ENCODE measurements around the gene PDE4D. TPM values are rescaled to one million over a fixed set of nuclear protein-coding genes. Genes with fewer than 3 reads are reported as not detected.

Gene PDE4D
- total RNA-seq, 1 donor from 2014 or later: 34.5 TPM

DNA sequence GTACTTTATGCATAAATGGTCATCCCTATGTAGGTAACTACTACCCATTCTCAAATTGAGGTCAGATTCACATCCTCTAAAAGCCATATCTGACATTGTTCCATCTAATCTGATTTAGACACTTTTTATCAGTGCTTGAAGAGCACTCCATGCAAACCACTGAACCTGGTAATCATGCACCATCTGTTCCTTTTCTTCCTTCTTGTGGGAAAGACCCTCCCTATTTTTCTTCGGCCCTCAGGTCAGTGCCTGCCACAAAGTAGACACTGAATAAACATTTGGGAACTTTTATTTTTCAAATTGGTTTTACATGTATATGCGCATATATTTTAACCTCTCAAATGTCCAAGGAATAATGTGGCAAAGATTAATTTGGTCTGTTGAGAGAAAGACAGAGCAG, 26.0 kb upstream of the PDE4D start:
- Histone ChIP-seq H3K27ac (replicated peaks) (no peak overlapping the region), H3K27me3 (ENCODE audit: low read depth) (peaks cover 5% of the 10 kb centered on the region), H3K4me3 (no peak overlapping the region), H3K4me1 (no peaks in the 10 kb centered on the region), H3K36me3 (no peaks in the 10 kb centered on the region), H3K9me3 (replicated peaks) (no peaks in the 10 kb centered on the region)
- intact Hi-C loops (cut with micrococcal nuclease): no loop called here
- TF ChIP-seq, protein P1, sequence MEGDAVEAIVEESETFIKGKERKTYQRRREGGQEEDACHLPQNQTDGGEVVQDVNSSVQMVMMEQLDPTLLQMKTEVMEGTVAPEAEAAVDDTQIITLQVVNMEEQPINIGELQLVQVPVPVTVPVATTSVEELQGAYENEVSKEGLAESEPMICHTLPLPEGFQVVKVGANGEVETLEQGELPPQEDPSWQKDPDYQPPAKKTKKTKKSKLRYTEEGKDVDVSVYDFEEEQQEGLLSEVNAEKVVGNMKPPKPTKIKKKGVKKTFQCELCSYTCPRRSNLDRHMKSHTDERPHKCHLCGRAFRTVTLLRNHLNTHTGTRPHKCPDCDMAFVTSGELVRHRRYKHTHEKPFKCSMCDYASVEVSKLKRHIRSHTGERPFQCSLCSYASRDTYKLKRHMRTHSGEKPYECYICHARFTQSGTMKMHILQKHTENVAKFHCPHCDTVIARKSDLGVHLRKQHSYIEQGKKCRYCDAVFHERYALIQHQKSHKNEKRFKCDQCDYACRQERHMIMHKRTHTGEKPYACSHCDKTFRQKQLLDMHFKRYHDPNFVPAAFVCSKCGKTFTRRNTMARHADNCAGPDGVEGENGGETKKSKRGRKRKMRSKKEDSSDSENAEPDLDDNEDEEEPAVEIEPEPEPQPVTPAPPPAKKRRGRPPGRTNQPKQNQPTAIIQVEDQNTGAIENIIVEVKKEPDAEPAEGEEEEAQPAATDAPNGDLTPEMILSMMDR (IDR thresholded peaks at IDR 0.05; ENCODE audit: borderline replicate concordance): no peak
- DNase-seq: no peak

DNA sequence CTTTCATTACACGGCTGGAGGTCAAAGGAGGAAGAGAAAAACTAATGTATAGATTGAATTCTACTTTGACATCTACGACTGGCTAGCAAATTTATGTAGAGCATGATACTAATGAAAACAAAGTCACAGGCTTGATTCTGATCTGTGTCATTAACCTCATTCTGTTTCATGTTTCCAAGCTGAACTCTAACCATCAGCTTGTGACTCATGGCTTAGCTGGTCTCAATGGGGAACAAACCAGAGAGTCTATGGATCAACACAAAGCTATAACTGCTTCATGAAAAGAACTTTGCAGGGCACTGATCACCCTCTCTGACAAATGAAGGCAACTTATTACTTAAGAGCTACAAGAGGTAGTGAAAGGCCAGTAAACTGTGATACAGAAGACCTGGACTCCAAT, 23.6 kb upstream of the PDE4D start:
- no peak overlapping the region for H3K27ac ChIP-seq (replicated peaks)
- H3K9me3 ChIP-seq (replicated peaks): no peaks in the 10 kb centered on the region
- H3K4me1 ChIP-seq: no peaks in the 10 kb centered on the region
- TF ChIP-seq, protein P1 (IDR thresholded peaks at IDR 0.05; ENCODE audit: borderline replicate concordance): no peak
- no peaks in the 10 kb centered on the region for H3K36me3 ChIP-seq
- H3K4me3 ChIP-seq: no peak overlapping the region
- intact Hi-C loops (cut with micrococcal nuclease): no loop called here
- DNase-seq: no peak
- H3K27me3 ChIP-seq (ENCODE audit: low read depth): no peaks in the 10 kb centered on the region

DNA sequence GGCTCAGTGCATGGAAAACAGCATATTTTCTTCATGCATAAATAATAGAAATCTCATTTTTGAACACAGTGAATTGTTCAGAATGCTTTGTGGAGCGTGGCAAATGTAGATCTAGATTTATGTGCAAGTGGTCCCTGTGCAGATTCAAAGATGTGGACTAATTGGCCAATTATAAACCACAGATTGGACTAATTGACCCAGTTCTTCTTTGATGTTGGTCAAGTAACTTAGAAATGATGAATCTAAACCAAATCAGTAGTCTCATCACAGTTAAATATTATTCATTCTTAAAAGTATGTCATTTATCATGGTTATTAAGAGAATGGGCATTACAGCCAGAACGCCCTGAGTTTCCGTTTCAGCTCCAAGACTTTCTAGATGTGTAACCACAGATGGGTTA, 11.7 kb upstream of the PDE4D start:
- H3K9me3 ChIP-seq (replicated peaks): no peaks in the 10 kb centered on the region
- intact Hi-C loops (cut with micrococcal nuclease): no loop called here
- TF ChIP-seq, protein P1 (IDR thresholded peaks at IDR 0.05; ENCODE audit: borderline replicate concordance): no peak
- H3K4me3 ChIP-seq: no peak overlapping the region
- no peak overlapping the region for H3K27ac ChIP-seq (replicated peaks)
- H3K4me1 ChIP-seq: no peaks in the 10 kb centered on the region
- DNase-seq: no peak
- no peaks in the 10 kb centered on the region for H3K36me3 ChIP-seq
- peaks cover 7% of the 10 kb centered on the region for H3K27me3 ChIP-seq (ENCODE audit: low read depth)

DNA sequence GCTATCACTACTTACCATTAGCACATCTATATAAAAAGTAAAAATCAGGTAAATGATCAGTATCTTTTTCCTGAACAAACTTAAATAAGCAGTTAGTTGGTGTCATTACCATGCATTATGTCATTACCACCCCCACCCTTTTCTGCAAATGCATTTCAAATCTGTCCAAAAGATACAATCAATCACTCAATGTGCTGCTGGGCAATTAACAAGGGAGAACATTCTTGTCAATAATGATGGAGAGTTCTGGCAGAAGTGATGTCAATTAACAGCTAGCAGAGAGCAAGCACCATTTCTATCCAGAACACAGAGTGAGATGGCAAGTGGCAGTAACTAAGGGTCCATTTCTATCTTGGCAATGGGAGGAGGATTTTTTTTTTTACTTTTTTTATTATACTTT, 3.5 kb upstream of the PDE4D start:
- TF ChIP-seq, protein P1 (IDR thresholded peaks at IDR 0.05; ENCODE audit: borderline replicate concordance): no peak
- no peak for DNase-seq
- Histone ChIP-seq H3K4me3 (no peak overlapping the region), H3K27ac (replicated peaks) (no peak overlapping the region), H3K9me3 (replicated peaks) (no peaks in the 10 kb centered on the region), H3K27me3 (ENCODE audit: low read depth) (peaks cover 68% of the 10 kb centered on the region), H3K36me3 (no peaks in the 10 kb centered on the region), H3K4me1 (peaks cover 10% of the 10 kb centered on the region)
- intact Hi-C loops (cut with micrococcal nuclease): no loop called here

DNA sequence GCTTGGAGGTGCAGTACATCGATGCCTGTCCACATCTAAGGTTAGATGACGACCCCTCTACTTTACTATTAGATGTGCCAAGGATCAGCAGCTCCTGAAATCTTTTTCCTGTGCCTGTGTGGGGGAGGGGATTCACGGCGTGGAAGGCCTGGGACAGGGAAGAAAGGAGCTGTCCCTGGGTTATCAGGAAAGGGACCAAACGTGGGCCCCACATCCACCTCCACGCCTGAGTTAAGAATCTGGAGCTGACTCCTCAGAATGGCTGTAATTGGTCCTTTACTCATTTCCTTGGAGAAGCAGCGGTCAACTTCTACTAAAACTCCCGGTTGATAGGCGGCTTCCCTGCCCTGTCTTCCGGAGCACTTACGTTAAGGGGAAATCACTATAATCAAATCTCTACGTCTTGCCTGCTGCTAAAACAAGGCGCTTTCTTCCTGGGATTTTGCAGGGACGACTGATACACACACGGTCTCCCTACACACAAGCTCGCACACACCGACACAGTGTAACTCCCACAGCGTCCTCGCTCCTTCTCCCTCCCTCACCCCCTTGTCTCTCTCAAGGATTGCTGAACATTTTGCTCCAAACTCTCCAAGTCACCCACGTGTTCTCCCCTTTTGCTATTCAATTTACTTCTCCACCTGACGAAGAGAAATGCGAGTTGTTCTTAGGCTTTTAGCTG, 1.4 kb downstream of the PDE4D start:
- no peak overlapping the region for H3K27ac ChIP-seq (replicated peaks)
- no peaks in the 10 kb centered on the region for H3K9me3 ChIP-seq (replicated peaks)
- DNase-seq: no peak
- peaks cover 10% of the 10 kb centered on the region for H3K4me1 ChIP-seq
- H3K4me3 ChIP-seq: no peak overlapping the region
- TF ChIP-seq, protein P1 (IDR thresholded peaks at IDR 0.05; ENCODE audit: borderline replicate concordance): no peak
- intact Hi-C loops (cut with micrococcal nuclease): no loop called here
- H3K27me3 ChIP-seq (ENCODE audit: low read depth): peaks cover 80% of the 10 kb centered on the region
- no peaks in the 10 kb centered on the region for H3K36me3 ChIP-seq

Data from left ventricle myocardium inferior (tissue), 1 donor.